SK-N-SH (cell line): ENCODE measurements around the gene ACSM2B. TPM values are rescaled to one million over a fixed set of nuclear protein-coding genes. Genes with fewer than 3 reads are reported as not detected.
"Not testable (repeated sequence)": the region's sequence is repeated elsewhere in the genome, so short reads cannot be mapped to it uniquely, and the experiment has no call there.

Experiments used
- CTCF ChIA-PET: fragments of 300-600, 350-600 bp; formaldehyde crosslinking; extraction: SDS; loops from one replicate; lab custom pipeline; 2021; lab: Yijun Ruan, JAX
- POLR2A ChIA-PET: fragments of 350-600 bp; sonication (Branson Sonifier 250); formaldehyde crosslinking; extraction: SDS; loops from one replicate; lab custom pipeline; 2020; ENCODE audit warnings: antibody characterized with exemption, inconsistent platforms; lab: Yijun Ruan, JAX
- DNase-seq: peaks from one replicate; pipeline ENCODE4 v3.0.0; 2012
- H2AFZ ChIP-seq: fragments of 200-600 bp; sonication (generic); 2 replicates; pipeline ENCODE4 v1.8.1; 2016; ENCODE audit warnings: antibody characterized with exemption, mild to moderate bottlenecking, low read depth
- H3F3A ChIP-seq: fragments of 200-600 bp; sonication (generic); replicated peaks from 2 replicates; pipeline ENCODE3; 2016; ENCODE audit warnings: antibody characterized with exemption, mild to moderate bottlenecking; ENCODE audit not compliant: insufficient read depth
- H3K27ac ChIP-seq, 2 experiments: fragments of 200-500 bp in 1 of 2; fragments of 200-600 bp in 1 of 2; sonication (Bioruptor generic) in 1 of 2; sonication (generic), shearing (Covaris generic) in 1 of 2; 2 replicates each; pipeline versions ENCODE4 v1.5.1 to v1.6.1; 2014 to 2016; ENCODE audit warnings: low read depth in 2 of 2, inconsistent platforms in 1 of 2, low read length in 1 of 2, mild to moderate bottlenecking in 1 of 2, mixed read lengths in 1 of 2
- H3K27me3 ChIP-seq: fragments of 200-600 bp; sonication (generic), shearing (Covaris generic); 2 replicates; pipeline ENCODE4 v1.6.1; 2016; ENCODE audit warnings: mixed run types; ENCODE audit not compliant: insufficient read depth
- H3K36me3 ChIP-seq, 2 experiments: fragments of 200-500 bp in 1 of 2; fragments of 200-600 bp in 1 of 2; sonication (Bioruptor generic) in 1 of 2; sonication (generic) in 1 of 2; replicated peaks in 1 of 2; 2 replicates each; pipeline versions ENCODE3 to v1.5.1; 2014 to 2016; ENCODE audit warnings: low read length in 1 of 2, mild to moderate bottlenecking in 1 of 2; ENCODE audit not compliant: insufficient read depth in 2 of 2, control insufficient read depth in 1 of 2
- H3K4me1 ChIP-seq, 2 experiments: fragments of 200-500 bp in 1 of 2; fragments of 200-600 bp in 1 of 2; sonication (Bioruptor generic) in 1 of 2; sonication (generic), shearing (Covaris generic) in 1 of 2; 2 replicates each; pipeline versions ENCODE4 v1.5.1 to v1.6.1; 2014 to 2016; ENCODE audit warnings: low read depth in 1 of 2, low read length in 1 of 2, mixed run types in 1 of 2; ENCODE audit not compliant: insufficient read depth in 2 of 2, control insufficient read depth in 1 of 2
- H3K4me2 ChIP-seq: fragments of 200-600 bp; sonication (generic), shearing (Covaris generic); 2 replicates; pipeline ENCODE4 v1.6.1; 2017; ENCODE audit warnings: mixed run types
- H3K4me3 ChIP-seq, 2 experiments: fragments of 200-500 bp in 1 of 2; fragments of 200-600 bp in 1 of 2; sonication (Bioruptor generic) in 1 of 2; sonication (generic), shearing (Covaris generic) in 1 of 2; 2 replicates each; pipeline versions ENCODE4 v1.5.1 to v1.8.1; 2014 to 2016; ENCODE audit warnings: low read depth in 2 of 2, inconsistent platforms in 1 of 2, low read length in 1 of 2, mild to moderate bottlenecking in 1 of 2, mixed read lengths in 1 of 2, moderate library complexity in 1 of 2
- H3K79me2 ChIP-seq: fragments of 200-600 bp; sonication (generic); 2 replicates; pipeline ENCODE4 v1.8.1; 2017; ENCODE audit warnings: mild to moderate bottlenecking; ENCODE audit not compliant: insufficient read depth
- H3K9ac ChIP-seq: fragments of 200-600 bp; sonication (generic); 2 replicates; pipeline ENCODE4 v1.6.1; 2017; ENCODE audit warnings: mixed run types
- H3K9me2 ChIP-seq: fragments of 200-600 bp; sonication (generic); 2 replicates; pipeline ENCODE4 v1.6.1; 2017; ENCODE audit warnings: mixed run types
- H3K9me3 ChIP-seq: fragments of 200-600 bp; sonication (generic); 2 replicates; pipeline ENCODE4 v1.6.1; 2017; ENCODE audit warnings: mixed run types, mild to moderate bottlenecking, moderate library complexity
- H4K20me1 ChIP-seq: fragments of 200-600 bp; sonication (generic); 2 replicates; pipeline ENCODE4 v1.6.1; 2017; ENCODE audit warnings: mild to moderate bottlenecking, mixed run types; ENCODE audit not compliant: insufficient read depth
- GABPA ChIP-seq: IDR thresholded peaks from 2 replicates; pipeline ENCODE4 v1.4.0; 2012; ENCODE audit warnings: low read depth, mild to moderate bottlenecking
- JUND ChIP-seq: IDR thresholded peaks from 2 replicates; pipeline ENCODE4 v1.4.0; 2012
- RXRA ChIP-seq: IDR thresholded peaks from 2 replicates; pipeline ENCODE4 v1.4.0; 2012; ENCODE audit warnings: low read depth, mild to moderate bottlenecking, borderline replicate concordance
- SIN3A ChIP-seq: IDR thresholded peaks from 2 replicates; pipeline ENCODE4 v1.6.1; 2012; ENCODE audit warnings: low read depth, mild to moderate bottlenecking, low read length, moderate library complexity, borderline replicate concordance
- TCF12 ChIP-seq: IDR thresholded peaks from 2 replicates; pipeline ENCODE4 v1.4.0; 2012
- WGBS: methylation state at CpG from one replicate; pipeline ENCODE4 v1.1.6; 2017; ENCODE audit warnings: low lambda C conversion rate; 5-methylcytosine and 5-hydroxymethylcytosine counted together
- polyA plus RNA-seq, 3 experiments: library from polyadenylated mRNA; depleted of rRNA; stranded (reverse); fragments of >200 nt; gene quantifications; 2 replicates each; pipeline ENCODE4 v1.2.3, GENCODE V29; 2012
- TF ChIP-seq, protein P1 (sequence below): fragments of 150-350 bp; IDR thresholded peaks from 2 replicates; pipeline ENCODE4 v1.6.1; 2016; ENCODE audit warnings: mild to moderate bottlenecking, low read depth, low read length
- TF ChIP-seq, protein P2 (sequence below): fragments of 200-600 bp; sonication (generic); IDR thresholded peaks from 2 replicates; pipeline ENCODE4 v1.6.1; 2017; ENCODE audit warnings: antibody characterized with exemption, mild to moderate bottlenecking, moderate library complexity
- TF ChIP-seq, protein P3 (sequence below): IDR thresholded peaks from 2 replicates; pipeline ENCODE4 v1.4.0; 2012; ENCODE audit warnings: low read depth, borderline replicate concordance

The ACSM2B gene
- polyA plus RNA-seq, 1 of the 3 experiments (the other 2 are of a cell fraction), result not detected

DNA sequence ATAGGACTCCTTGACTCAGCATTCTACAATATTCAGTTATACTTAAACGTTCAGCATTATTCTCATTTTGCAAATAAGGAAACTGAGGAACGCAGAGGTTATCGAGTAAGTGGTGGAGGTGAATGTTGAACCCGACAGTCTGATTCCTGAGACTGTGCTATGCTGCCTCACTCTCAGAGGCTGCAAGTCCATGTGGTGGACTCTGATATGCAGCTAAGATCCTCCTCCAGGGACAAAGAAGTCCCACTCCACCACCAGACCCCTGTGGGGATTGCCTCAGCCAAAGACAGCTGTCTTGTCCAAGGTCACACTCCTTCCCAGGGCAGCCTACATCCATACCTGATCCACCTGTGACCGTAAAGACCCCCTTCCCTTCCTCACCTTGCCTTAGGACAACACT is 37.5 kb downstream of the ACSM2B start (continued):
- TF ChIP-seq, protein P1, sequence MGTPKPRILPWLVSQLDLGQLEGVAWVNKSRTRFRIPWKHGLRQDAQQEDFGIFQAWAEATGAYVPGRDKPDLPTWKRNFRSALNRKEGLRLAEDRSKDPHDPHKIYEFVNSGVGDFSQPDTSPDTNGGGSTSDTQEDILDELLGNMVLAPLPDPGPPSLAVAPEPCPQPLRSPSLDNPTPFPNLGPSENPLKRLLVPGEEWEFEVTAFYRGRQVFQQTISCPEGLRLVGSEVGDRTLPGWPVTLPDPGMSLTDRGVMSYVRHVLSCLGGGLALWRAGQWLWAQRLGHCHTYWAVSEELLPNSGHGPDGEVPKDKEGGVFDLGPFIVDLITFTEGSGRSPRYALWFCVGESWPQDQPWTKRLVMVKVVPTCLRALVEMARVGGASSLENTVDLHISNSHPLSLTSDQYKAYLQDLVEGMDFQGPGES, result no peak

DNA sequence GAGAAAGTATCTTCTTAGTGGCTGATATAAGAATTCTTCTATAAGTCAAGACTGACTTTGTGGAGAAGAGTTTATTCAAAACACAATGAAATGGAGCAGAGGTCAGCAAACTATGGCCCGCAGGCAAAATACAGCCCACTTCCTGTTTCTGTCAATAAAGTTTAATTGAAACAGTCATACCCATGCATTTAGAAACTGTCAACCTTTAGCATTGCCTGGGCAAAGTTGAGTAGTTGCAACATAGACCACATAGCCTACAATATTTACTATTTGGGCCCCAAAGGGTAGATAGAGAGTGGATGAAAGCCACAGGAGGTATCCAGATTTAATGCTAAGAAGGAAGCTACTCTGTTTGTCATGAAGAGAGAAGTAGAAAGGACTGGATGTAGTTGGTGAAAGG is 38.0 kb downstream of the ACSM2B start:
- no peaks in the 10 kb centered on the region for H3K79me2 ChIP-seq
- no peaks in the 10 kb centered on the region for H3K9me3 ChIP-seq
- no peak for DNase-seq
- H3K4me2 ChIP-seq, result no peak overlapping the region
- no peaks in the 10 kb centered on the region for H3K27me3 ChIP-seq
- no peak overlapping the region for H3K4me3 ChIP-seq
- TF ChIP-seq RXRA (no peak), TCF12 (no peak), GABPA (no peak), SIN3A (no peak), JUND (no peak)
- TF ChIP-seq, protein P2, sequence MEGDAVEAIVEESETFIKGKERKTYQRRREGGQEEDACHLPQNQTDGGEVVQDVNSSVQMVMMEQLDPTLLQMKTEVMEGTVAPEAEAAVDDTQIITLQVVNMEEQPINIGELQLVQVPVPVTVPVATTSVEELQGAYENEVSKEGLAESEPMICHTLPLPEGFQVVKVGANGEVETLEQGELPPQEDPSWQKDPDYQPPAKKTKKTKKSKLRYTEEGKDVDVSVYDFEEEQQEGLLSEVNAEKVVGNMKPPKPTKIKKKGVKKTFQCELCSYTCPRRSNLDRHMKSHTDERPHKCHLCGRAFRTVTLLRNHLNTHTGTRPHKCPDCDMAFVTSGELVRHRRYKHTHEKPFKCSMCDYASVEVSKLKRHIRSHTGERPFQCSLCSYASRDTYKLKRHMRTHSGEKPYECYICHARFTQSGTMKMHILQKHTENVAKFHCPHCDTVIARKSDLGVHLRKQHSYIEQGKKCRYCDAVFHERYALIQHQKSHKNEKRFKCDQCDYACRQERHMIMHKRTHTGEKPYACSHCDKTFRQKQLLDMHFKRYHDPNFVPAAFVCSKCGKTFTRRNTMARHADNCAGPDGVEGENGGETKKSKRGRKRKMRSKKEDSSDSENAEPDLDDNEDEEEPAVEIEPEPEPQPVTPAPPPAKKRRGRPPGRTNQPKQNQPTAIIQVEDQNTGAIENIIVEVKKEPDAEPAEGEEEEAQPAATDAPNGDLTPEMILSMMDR, result no peak
- TF ChIP-seq, protein P3, sequence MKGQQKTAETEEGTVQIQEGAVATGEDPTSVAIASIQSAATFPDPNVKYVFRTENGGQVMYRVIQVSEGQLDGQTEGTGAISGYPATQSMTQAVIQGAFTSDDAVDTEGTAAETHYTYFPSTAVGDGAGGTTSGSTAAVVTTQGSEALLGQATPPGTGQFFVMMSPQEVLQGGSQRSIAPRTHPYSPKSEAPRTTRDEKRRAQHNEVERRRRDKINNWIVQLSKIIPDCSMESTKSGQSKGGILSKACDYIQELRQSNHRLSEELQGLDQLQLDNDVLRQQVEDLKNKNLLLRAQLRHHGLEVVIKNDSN, result no peak
- no peaks in the 10 kb centered on the region for H3K4me1 ChIP-seq
- no peaks in the 10 kb centered on the region for H3F3A ChIP-seq
- H3K9ac ChIP-seq, result no peak overlapping the region
- ChIA-PET POLR2A (no interaction called here), CTCF (no interaction called here)
- no peaks in the 10 kb centered on the region for H3K36me3 ChIP-seq
- H4K20me1 ChIP-seq, result no peaks in the 10 kb centered on the region
- H2AFZ ChIP-seq, result no peak overlapping the region
- 4% methylated on average over 1 of the region's 1 CpG for WGBS
- H3K9me2 ChIP-seq, result no peaks in the 10 kb centered on the region
- no peak overlapping the region for H3K27ac ChIP-seq

DNA sequence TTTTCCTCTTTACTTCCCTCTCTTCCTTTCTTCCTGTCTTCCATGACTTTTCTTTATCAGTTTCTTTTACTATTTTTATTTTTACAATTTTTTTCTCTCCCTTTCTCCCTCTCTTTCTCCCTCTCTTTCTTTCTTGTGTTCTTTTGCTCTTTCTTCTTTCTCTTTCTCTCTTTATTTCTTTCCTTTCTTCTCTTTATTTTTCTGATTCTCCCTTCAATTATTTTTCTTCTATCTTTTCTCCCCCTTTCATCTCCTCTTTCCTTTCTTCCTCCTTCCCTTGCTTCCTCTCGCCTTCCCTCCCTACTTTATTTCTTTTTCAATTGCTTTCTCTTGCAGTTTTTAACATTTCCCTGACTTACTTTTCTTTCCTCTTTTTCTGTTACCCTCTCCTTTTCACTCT is 39.5 kb downstream of the ACSM2B start:
- H3K36me3 ChIP-seq, POLR2A ChIA-PET, H3K9me2 ChIP-seq, H3F3A ChIP-seq, H3K9me3 ChIP-seq, H3K27ac ChIP-seq, H3K4me1 ChIP-seq, H2AFZ ChIP-seq, DNase-seq, H3K79me2 ChIP-seq, H3K4me2 ChIP-seq, H3K27me3 ChIP-seq, H3K4me3 ChIP-seq, H4K20me1 ChIP-seq, H3K9ac ChIP-seq, CTCF ChIA-PET: not testable (repeated sequence)
- 0% methylated on average over 1 of the region's 1 CpG for whole genome bisulfite sequencing

DNA sequence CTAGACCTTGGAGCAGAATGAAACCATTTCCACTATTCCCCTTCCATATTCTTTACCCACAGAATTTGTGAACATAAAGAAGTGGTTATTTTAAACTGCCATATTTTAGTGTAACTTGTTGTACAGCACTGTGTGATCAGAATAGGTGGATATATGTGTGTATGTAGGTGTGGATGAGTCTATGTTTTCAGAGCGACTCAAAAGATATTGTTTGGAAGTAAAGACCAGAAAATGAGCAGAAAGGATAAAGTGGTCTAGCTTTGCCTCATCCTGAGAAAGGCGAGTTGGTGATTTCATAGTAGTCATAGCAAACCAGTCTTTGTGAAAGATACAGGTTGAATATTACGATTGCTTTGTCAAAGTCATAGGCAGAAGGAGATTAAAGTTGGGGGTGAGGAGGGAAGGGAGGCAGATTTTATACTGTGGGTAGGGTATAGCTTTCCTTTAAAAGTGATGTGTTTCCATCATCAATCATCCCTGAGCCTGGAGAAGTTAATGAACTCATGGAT is 43.8 kb downstream of the ACSM2B start:
- H3K79me2 ChIP-seq, H3K36me3 ChIP-seq, H3F3A ChIP-seq, CTCF ChIA-PET, H3K9me2 ChIP-seq, DNase-seq, H3K27me3 ChIP-seq, H3K27ac ChIP-seq, H4K20me1 ChIP-seq, H3K4me3 ChIP-seq, H3K4me1 ChIP-seq, H3K4me2 ChIP-seq, POLR2A ChIA-PET, H3K9ac ChIP-seq, H2AFZ ChIP-seq, H3K9me3 ChIP-seq: not testable (repeated sequence)
- no CpG with 5 or more reads among the region's 3 CpGs for WGBS

DNA sequence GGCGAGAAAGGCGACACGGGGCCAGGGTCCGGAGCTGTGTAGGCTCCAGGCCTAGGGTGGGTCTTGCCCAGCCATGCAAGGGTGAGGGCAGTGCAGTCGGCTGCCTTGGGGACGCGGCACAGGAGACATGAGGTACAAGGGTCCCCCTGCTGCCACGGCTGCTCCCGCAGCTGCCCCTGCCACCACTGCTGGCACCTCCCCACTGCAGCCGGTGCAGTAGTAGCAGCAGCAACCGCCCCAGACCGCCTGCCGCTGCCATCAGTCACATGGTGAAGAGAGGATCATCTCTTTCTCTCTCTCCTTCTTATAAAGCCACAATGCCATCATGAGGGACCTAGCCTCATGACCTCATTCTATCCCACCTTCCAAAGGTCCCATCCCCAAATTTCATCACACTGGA is 44.4 kb downstream of the ACSM2B start:
- DNase-seq, H3K36me3 ChIP-seq, H3K9ac ChIP-seq, H4K20me1 ChIP-seq, CTCF ChIA-PET, H3K9me2 ChIP-seq, H3K4me2 ChIP-seq, H3K4me3 ChIP-seq, H2AFZ ChIP-seq, H3K27ac ChIP-seq, H3K9me3 ChIP-seq, H3K79me2 ChIP-seq, H3K27me3 ChIP-seq, H3K4me1 ChIP-seq, H3F3A ChIP-seq, POLR2A ChIA-PET: not testable (repeated sequence)
- WGBS, result no CpG with 5 or more reads among the region's 13 CpGs
